ENCODE results near the gene HBA2.

DNA sequence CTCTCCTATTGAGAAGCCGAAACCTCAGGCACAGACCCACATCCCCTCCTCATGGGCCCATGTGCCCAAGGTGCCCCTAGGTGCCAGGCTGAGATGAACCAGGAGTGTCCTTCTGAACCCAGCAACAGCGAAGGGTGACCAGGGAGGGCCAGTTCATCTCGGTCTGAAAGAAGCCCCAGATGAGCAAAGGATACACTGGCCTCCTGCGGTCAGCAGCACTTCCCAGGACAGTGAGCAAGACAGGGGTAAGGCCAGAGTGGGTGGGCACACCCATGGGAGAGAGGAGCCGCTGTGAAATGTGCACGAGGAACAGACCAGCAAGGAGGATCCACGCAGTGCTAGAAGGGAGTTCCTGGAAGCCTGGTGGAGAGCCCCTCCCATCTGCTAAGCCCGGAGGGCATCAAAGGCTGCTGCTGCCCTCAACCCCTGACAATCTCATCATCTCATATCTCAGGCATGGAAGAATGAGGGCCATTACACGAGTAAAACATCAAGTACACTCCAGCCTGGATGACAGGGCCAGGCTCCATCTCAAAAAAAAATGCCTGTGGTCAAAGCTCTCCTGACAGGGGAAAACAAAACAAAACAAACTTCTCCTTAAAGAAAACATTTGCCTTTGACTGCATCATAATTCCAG is 23.5 kb upstream of the HBA2 start:
- TF ChIP-seq, protein P1, sequence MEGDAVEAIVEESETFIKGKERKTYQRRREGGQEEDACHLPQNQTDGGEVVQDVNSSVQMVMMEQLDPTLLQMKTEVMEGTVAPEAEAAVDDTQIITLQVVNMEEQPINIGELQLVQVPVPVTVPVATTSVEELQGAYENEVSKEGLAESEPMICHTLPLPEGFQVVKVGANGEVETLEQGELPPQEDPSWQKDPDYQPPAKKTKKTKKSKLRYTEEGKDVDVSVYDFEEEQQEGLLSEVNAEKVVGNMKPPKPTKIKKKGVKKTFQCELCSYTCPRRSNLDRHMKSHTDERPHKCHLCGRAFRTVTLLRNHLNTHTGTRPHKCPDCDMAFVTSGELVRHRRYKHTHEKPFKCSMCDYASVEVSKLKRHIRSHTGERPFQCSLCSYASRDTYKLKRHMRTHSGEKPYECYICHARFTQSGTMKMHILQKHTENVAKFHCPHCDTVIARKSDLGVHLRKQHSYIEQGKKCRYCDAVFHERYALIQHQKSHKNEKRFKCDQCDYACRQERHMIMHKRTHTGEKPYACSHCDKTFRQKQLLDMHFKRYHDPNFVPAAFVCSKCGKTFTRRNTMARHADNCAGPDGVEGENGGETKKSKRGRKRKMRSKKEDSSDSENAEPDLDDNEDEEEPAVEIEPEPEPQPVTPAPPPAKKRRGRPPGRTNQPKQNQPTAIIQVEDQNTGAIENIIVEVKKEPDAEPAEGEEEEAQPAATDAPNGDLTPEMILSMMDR (IDR thresholded peaks at IDR 0.05): no peak
- TF ChIP-seq POLR2A (IDR thresholded peaks at IDR 0.05): no peak

All from lower leg skin (tissue), 3 donors.